Mesendoderm (in vitro differentiated cells): Measurements from ENCODE around the gene CHADL.

Experiments
- DNase-seq: peaks from one replicate; pipeline ENCODE4 v3.0.0; 2013
- H2AK5ac ChIP-seq: 2 replicates; pipeline ENCODE4 v1.6.1; 2013; ENCODE audit warnings: low read length, inconsistent platforms
- H2BK120ac ChIP-seq: 2 replicates; pipeline ENCODE4 v1.6.1; 2013; ENCODE audit warnings: low read depth, mild to moderate bottlenecking, low read length, moderate library complexity, mixed read lengths
- H2BK15ac ChIP-seq: replicated peaks from 2 replicates; pipeline ENCODE4 v1.6.1; 2013; ENCODE audit warnings: low read depth, mild to moderate bottlenecking, moderate library complexity
- H2BK5ac ChIP-seq: 2 replicates; pipeline ENCODE4 v1.6.1; 2013; ENCODE audit warnings: low read length, inconsistent platforms
- H3K18ac ChIP-seq: 2 replicates; pipeline ENCODE4 v1.6.1; 2013; ENCODE audit warnings: mild to moderate bottlenecking, low read length, mixed read lengths
- H3K23ac ChIP-seq: one replicate; pipeline ENCODE4 v1.6.1; 2013; ENCODE audit warnings: low read length
- H3K27ac ChIP-seq: 2 replicates; pipeline ENCODE4 v1.5.1; 2013; ENCODE audit warnings: low read depth, mild to moderate bottlenecking, inconsistent platforms, low read length, moderate library complexity
- H3K27me3 ChIP-seq: 2 replicates; pipeline ENCODE4 v1.6.1; 2013; ENCODE audit warnings: low read length, control low read depth, mild to moderate bottlenecking, inconsistent platforms; ENCODE audit not compliant: insufficient read depth, poor library complexity
- H3K36me3 ChIP-seq: 2 replicates; pipeline ENCODE4 v1.6.1; 2013; ENCODE audit warnings: low read length, inconsistent platforms; ENCODE audit not compliant: control insufficient read depth, insufficient read depth
- H3K4ac ChIP-seq: one replicate; pipeline ENCODE4 v1.6.1; 2013; ENCODE audit warnings: low read depth, mild to moderate bottlenecking, low read length, moderate library complexity
- H3K4me1 ChIP-seq: 2 replicates; pipeline ENCODE4 v1.6.1; 2013; ENCODE audit warnings: low read depth, low read length, inconsistent platforms; ENCODE audit not compliant: control insufficient read depth
- H3K4me2 ChIP-seq: 2 replicates; pipeline ENCODE4 v1.6.1; 2013; ENCODE audit warnings: low read length
- H3K4me3 ChIP-seq: 2 replicates; pipeline ENCODE4 v1.5.1; 2013; ENCODE audit warnings: mild to moderate bottlenecking, low read length
- H3K56ac ChIP-seq: one replicate; pipeline ENCODE4 v1.6.1; 2013; ENCODE audit warnings: low read length
- H3K79me1 ChIP-seq: 2 replicates; pipeline ENCODE4 v1.6.1; 2013; ENCODE audit warnings: low read length, inconsistent platforms
- H3K79me2 ChIP-seq: 2 replicates; pipeline ENCODE4 v1.6.1; 2013; ENCODE audit warnings: mild to moderate bottlenecking, low read length; ENCODE audit not compliant: control insufficient read depth, insufficient read depth
- H3K9ac ChIP-seq: 2 replicates; pipeline ENCODE4 v1.6.1; 2013; ENCODE audit warnings: low read length, inconsistent platforms
- H4K5ac ChIP-seq: one replicate; pipeline ENCODE4 v1.6.1; 2013; ENCODE audit warnings: low read length
- H4K8ac ChIP-seq: one replicate; pipeline ENCODE4 v1.6.1; 2013; ENCODE audit warnings: low read depth, mild to moderate bottlenecking, control low read depth, low read length, moderate library complexity
- WGBS: extraction: QIAGEN DNeasy Blood & Tissue Kit; methylation state at CpG from one replicate; pipeline ENCODE4 v1.1.7; 2013; ENCODE audit warnings: low lambda C conversion rate, missing lambda C conversion rate; ENCODE audit not compliant: insufficient coverage; ENCODE audit errors: extremely low coverage; 5-methylcytosine and 5-hydroxymethylcytosine counted together

The CHADL gene

DNA sequence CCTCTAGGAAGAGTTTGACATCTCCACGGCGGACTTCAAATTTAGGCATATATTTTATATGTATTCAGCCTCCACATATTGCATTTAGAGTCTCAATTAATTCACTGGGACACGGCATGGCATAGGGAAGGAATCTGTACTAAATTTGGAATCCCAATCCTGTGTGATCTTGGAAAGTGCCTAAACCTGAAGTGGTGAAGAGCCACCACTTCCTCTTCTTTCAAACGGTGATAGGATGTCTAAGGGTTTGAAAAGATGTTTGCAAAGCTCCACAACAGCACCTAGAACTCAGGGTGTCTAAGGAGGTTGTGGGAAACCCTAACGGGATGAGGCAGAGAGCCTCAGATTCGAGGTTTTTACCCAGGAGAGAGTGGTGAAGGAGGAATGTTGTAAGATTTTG, 36.7 kb downstream of the CHADL start:
- Histone ChIP-seq H3K36me3 (no peaks in the 10 kb centered on the region), H2BK15ac (no peak overlapping the region), H3K23ac (no peak overlapping the region), H3K9ac (no peak overlapping the region), H3K4ac (no peak overlapping the region), H2BK120ac (no peak overlapping the region), H4K8ac (no peak overlapping the region), H3K79me1 (peaks cover 4% of the 10 kb centered on the region), H3K4me1 (no peaks in the 10 kb centered on the region), H3K56ac (no peak overlapping the region), H3K18ac (no peak overlapping the region), H3K27me3 (no peaks in the 10 kb centered on the region), H3K4me2 (no peak overlapping the region), H2BK5ac (no peak overlapping the region), H2AK5ac (no peak overlapping the region), H3K4me3 (no peak overlapping the region), H3K79me2 (peaks cover 4% of the 10 kb centered on the region), H4K5ac (no peak overlapping the region), H3K27ac (no peak overlapping the region)
- no peak for DNase-seq
- WGBS, result no CpG with 5 or more reads among the region's 6 CpGs

DNA sequence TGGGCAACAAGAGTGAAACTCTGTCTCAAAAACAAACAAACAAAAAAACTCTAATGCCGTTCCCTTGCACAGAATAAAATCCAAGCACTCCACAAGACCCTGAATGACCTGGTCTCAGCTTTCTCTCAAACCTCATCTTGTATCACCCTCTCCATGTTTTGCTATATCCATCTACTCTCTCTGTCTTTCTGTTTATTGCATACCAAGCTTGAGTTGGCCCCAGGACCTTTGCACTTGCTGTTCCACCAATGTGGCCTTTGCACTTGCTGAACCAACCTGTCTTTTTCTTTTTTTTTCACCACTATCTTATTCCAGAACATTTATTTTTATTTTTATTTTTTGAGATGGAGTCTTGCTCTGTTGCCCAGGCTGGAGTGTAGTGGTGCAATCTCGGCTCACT, 37.6 kb downstream of the CHADL start:
- Histone ChIP-seq H3K79me1 (peaks cover 4% of the 10 kb centered on the region), H2AK5ac (no peak overlapping the region), H3K23ac (no peak overlapping the region), H2BK120ac (no peak overlapping the region), H3K79me2 (peaks cover 4% of the 10 kb centered on the region), H3K4me3 (no peak overlapping the region), H4K8ac (no peak overlapping the region), H3K4me2 (no peak overlapping the region), H3K27me3 (no peaks in the 10 kb centered on the region), H2BK5ac (no peak overlapping the region), H2BK15ac (no peak overlapping the region), H3K27ac (no peak overlapping the region), H3K56ac (no peak overlapping the region), H3K4me1 (no peaks in the 10 kb centered on the region), H3K36me3 (no peaks in the 10 kb centered on the region), H3K18ac (no peak overlapping the region), H3K9ac (no peak overlapping the region), H3K4ac (no peak overlapping the region), H4K5ac (no peak overlapping the region)
- no CpG with 5 or more reads among the region's 2 CpGs for WGBS
- no peak for DNase-seq

DNA sequence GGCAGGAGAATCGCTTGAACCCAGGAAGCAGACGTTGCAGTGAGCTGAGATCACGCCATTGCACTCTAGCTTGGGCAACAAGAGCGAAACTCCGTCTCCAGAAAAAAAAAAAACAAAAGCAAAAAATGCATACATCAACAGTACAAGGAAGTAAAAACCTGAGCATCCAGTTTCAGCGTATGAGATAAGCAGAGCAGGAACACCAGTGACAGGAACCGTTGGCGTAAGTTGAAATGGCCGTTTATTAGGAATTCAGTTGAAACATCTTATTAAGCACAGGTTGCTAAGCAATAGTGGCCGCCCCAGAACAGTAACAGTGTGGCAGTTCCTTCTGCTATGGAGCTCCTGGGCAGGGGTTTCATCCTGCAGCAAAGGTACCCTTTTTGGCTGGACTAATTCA, 39.6 kb downstream of the CHADL start:
- no peak overlapping the region for H3K4me3 ChIP-seq
- no peak overlapping the region for H3K23ac ChIP-seq
- H3K9ac ChIP-seq, result no peak overlapping the region
- H3K27ac ChIP-seq, result no peak overlapping the region
- DNase-seq, result no peak
- peaks cover 3% of the 10 kb centered on the region for H3K79me2 ChIP-seq
- no peak overlapping the region for H2BK15ac ChIP-seq
- H3K4me1 ChIP-seq, result no peaks in the 10 kb centered on the region
- H2BK120ac ChIP-seq, result no peak overlapping the region
- no CpG with 5 or more reads among the region's 10 CpGs for WGBS
- H3K27me3 ChIP-seq, result peaks cover 2% of the 10 kb centered on the region
- no peak overlapping the region for H3K56ac ChIP-seq
- H3K36me3 ChIP-seq, result no peaks in the 10 kb centered on the region
- H4K5ac ChIP-seq, result no peak overlapping the region
- no peak overlapping the region for H2BK5ac ChIP-seq
- H3K4me2 ChIP-seq, result no peak overlapping the region
- H3K18ac ChIP-seq, result no peak overlapping the region
- no peak overlapping the region for H3K4ac ChIP-seq
- no peak overlapping the region for H2AK5ac ChIP-seq
- peaks cover 2% of the 10 kb centered on the region for H3K79me1 ChIP-seq
- H4K8ac ChIP-seq, result no peak overlapping the region

DNA sequence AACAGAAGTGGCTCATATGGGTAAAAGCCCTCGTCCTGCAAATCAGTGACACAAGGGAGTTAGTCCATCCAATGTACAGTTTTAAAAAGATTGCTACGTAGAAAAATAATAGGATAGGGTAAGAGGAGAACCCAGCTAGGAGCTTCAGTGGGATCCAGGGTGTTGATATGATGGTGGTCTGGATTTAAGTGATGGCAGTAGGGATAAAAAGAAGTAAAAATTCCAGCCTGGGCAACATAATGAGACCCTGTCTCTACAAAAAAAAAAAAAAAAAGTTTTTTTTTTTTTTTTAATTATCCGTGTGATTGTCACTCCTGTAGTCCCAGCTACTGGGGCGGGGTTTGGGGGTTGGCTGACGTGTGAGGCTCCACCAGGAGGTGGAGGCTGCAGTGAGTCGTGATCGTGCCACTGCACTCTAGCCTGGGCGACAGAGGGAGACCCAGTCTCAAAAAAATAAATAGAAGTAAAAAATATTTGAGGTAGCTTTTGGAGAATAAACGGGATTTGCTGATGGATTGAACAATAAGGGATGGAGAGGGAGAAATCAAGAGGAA, 42.6 kb downstream of the CHADL start:
- Histone ChIP-seq H2BK120ac (no peak overlapping the region), H3K4ac (no peak overlapping the region), H3K18ac (no peak overlapping the region), H3K79me1 (no peaks in the 10 kb centered on the region), H3K23ac (no peak overlapping the region), H2BK15ac (no peak overlapping the region), H3K27me3 (peaks cover 2% of the 10 kb centered on the region), H2BK5ac (no peak overlapping the region), H4K5ac (no peak overlapping the region), H3K56ac (peak overlapping the region; percentile 88), H3K9ac (no peak overlapping the region), H3K36me3 (no peaks in the 10 kb centered on the region), H3K27ac (no peak overlapping the region), H3K4me1 (no peaks in the 10 kb centered on the region), H2AK5ac (no peak overlapping the region), H3K4me2 (peak overlapping the region; percentile 89), H3K79me2 (no peaks in the 10 kb centered on the region), H4K8ac (no peak overlapping the region), H3K4me3 (peak overlapping the region; percentile 44)
- WGBS, result no CpG with 5 or more reads among the region's 9 CpGs
- DNase-seq, result peak; percentile 61

DNA sequence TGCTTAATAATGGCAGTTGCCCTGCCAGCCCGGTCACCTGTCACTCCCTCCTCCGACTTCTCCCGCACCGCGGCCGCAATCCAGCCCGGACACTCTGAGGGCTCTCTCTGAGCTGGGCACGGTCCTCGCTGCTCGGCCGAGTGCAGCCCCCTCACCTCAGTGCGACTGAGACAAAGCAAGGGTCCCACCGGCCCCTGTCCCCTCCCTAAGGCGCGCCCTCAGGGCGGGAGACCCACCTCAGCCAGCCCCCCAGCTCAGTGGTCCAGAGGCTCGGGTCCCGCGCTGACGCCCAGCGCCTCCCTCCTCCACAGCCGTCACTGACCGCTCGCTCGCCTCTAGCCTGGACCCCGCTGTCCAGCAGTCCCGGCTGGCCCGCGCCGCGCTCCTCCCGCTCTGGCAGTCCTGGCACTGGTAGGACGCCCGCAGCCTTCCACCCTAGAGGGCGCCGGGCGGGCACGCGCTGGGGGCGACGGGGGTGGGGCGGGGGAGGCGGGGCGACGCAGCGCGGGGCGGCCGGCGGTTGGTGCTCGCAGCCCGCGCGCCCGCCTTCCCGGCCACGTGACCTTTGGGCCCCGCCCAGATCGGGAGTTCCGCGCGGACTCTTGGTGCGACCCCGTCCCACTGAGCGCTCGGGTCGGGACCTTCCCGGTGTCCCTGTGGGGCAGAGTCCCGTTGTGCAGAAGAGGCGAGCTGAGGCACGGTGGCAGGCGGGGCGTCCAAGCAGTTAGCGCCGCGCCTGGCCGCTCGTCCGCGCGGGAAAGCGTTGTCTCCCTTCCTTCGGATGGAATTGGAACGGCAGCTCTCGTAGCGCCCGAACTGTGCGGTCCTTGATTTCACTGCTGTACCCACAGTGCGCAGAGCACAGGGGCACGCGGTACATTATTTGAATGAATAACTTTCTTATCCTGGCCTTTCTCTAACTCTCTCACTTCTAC, 43.4 kb downstream of the CHADL start:
- Histone ChIP-seq H2AK5ac (no peak overlapping the region), H3K4me1 (no peaks in the 10 kb centered on the region), H3K23ac (no peak overlapping the region), H2BK5ac (no peak overlapping the region), H3K79me2 (no peaks in the 10 kb centered on the region), H3K79me1 (no peaks in the 10 kb centered on the region), H2BK120ac (no peak overlapping the region), H2BK15ac (no peak overlapping the region), H3K4me3 (peak overlapping the region; percentile 44), H3K4me2 (peak overlapping the region; percentile 96), H3K4ac (no peak overlapping the region), H3K9ac (peak overlapping the region; percentile 64), H3K18ac (no peak overlapping the region), H3K36me3 (no peaks in the 10 kb centered on the region), H3K27me3 (peaks cover 2% of the 10 kb centered on the region), H3K56ac (peak overlapping the region; percentile 88), H4K8ac (no peak overlapping the region), H3K27ac (no peak overlapping the region), H4K5ac (no peak overlapping the region)
- DNase-seq, result peak; percentile 80
- no CpG with 5 or more reads among the region's 91 CpGs for WGBS
